ENCODE measurements around the gene RASSF1.
A peak's percentile ranks its signal among the peaks of the same experiment; 100 is the strongest.

DNA sequence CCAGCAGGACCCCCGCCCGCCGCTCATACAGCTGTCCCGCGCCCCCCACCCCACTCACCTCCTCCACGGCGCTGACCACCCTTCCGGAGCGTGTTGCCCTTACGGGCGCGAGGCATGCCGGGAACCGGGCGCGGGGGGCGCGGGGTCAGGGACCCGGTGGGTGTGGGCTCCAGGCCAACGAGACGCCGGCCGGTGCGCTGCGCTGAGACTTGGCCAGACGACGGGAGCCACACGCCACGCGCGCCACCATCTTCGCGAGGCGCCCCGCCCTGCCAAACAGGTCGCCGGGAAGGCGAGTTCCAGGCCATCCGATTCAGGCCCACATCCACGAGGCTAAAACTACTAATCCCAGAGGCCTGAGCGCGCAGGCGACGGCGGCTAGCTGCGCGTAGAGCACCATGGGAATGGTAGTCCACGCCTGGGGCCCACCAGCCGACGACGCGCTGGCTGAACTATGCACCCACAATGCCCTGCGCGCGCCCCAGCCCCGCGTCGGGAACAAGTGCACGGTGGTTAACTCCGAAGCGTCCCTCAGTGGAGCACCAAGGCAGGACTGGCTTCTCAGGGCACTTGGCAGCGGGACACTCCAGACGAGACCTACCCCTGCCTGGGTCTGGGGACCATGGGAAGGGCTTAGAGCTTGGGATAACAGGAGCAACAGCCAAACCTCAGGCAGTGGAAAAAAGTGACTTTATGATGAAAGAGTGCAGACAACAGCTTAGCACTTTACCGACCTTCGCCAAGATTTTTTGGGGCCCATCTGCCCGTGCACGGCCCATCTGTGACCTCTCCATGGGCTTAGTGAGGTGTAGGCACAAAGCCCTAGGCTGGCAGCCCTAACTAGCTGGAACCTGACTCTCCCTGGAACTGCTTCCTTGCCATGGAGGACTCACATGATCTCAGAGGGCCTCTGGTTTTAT lies 48.2 kb downstream of the RASSF1 start, which contains the start of gene IFRD2:
- TF ChIP-seq, protein P1, sequence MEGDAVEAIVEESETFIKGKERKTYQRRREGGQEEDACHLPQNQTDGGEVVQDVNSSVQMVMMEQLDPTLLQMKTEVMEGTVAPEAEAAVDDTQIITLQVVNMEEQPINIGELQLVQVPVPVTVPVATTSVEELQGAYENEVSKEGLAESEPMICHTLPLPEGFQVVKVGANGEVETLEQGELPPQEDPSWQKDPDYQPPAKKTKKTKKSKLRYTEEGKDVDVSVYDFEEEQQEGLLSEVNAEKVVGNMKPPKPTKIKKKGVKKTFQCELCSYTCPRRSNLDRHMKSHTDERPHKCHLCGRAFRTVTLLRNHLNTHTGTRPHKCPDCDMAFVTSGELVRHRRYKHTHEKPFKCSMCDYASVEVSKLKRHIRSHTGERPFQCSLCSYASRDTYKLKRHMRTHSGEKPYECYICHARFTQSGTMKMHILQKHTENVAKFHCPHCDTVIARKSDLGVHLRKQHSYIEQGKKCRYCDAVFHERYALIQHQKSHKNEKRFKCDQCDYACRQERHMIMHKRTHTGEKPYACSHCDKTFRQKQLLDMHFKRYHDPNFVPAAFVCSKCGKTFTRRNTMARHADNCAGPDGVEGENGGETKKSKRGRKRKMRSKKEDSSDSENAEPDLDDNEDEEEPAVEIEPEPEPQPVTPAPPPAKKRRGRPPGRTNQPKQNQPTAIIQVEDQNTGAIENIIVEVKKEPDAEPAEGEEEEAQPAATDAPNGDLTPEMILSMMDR (IDR thresholded peaks at IDR 0.05 in 2 of 3, conservative IDR thresholded peaks at IDR 0.05 in 1 of 3; ENCODE audit: control insufficient read depth in 2 of 3, extremely low read depth in 1 of 3, insufficient read depth in 1 of 3, low read depth in 3 of 3, low read length in 3 of 3): no peak
- TF ChIP-seq RCOR1 (conservative IDR thresholded peaks at IDR 0.05; ENCODE audit: low read depth, low read length): no peak
- TF ChIP-seq TAF1 (IDR thresholded peaks at IDR 0.05; ENCODE audit: borderline replicate concordance, low read depth, low read length): peak; percentile 65; the same call in 1 of the 2 replicates
- TF ChIP-seq MXI1 (IDR thresholded peaks at IDR 0.05; ENCODE audit: low read depth, low read length): peak; percentile 96

All from GM12878 (cell line).